ENCODE measurements around the gene STAM.

GRCh38 chr10:17649836-17650235, 5.9 kb downstream of the STAM start:
- no peak for TF ChIP-seq CTCF (IDR thresholded peaks at IDR 0.05 in 2 of 3, conservative IDR thresholded peaks at IDR 0.05 in 1 of 3; ENCODE audit: insufficient read depth in 2 of 3, low read depth in 1 of 3, low read length in 3 of 3)
- no peak for TF ChIP-seq ELF4 (CRISPR knock-in tag; IDR thresholded peaks at IDR 0.05)
- TF ChIP-seq CHD2 (IDR thresholded peaks at IDR 0.05; ENCODE audit: low read depth, low read length): no peak
- no peak for TF ChIP-seq FOXO4 (CRISPR knock-in tag; IDR thresholded peaks at IDR 0.05)
- no peak for TF ChIP-seq RBM14 (IDR thresholded peaks at IDR 0.05; ENCODE audit: borderline replicate concordance, insufficient read depth, low read depth, low read length)
- no peak for TF ChIP-seq CHD1 (IDR thresholded peaks at IDR 0.05; ENCODE audit: low read length)
- TF ChIP-seq CHD7 (IDR thresholded peaks at IDR 0.05; ENCODE audit: low read depth, low read length): no peak
- TF ChIP-seq FOXK1 (CRISPR knock-in tag; IDR thresholded peaks at IDR 0.05; ENCODE audit: borderline replicate concordance): no peak
- no peak for TF ChIP-seq POLR2AphosphoS5 (IDR thresholded peaks at IDR 0.05; ENCODE audit: control insufficient read depth, insufficient read depth, low read depth, low read length)
- no peak for TF ChIP-seq ZNF121 (CRISPR knock-in tag; conservative IDR thresholded peaks at IDR 0.05)
